Measurements from ENCODE around the gene BNC2. TPM values are rescaled to one million over a fixed set of nuclear protein-coding genes. Genes with fewer than 3 reads are reported as not detected.

BNC2 gene
- total and polyA plus RNA-seq, 2 of the 13 experiments (the other 11 are each of a cell fraction or from before 2014, with no cell fraction given), result not detected

- ChIA-PET CTCF (ENCODE audit: low intra/inter-chr PET ratio, low total read pairs) (no interaction called here), POLR2A (no interaction called here)
- H3K9ac ChIP-seq (ENCODE audit: insufficient read depth, low read depth, low read length), result no peak overlapping the region
- no peak overlapping the region for H3K27ac ChIP-seq (ENCODE audit: extremely low read length, insufficient read depth, low read length)
- DNase-seq (ENCODE audit: low spot score) (no peak), FAIRE-seq (no peak), ATAC-seq (peak; percentile 36; the same call in 1 of the 3 replicates)
- in situ Hi-C loops (cut with HindIII; ENCODE audit: extremely low pct_ligation_motif_present, low pct_unique_long_range_greater_than_20kb) (no loop called here), intact Hi-C loops (cut with micrococcal nuclease; ENCODE audit: unreplicated experiment) (no loop called here)
- H3K4me2 ChIP-seq (ENCODE audit: low read depth, low read length), result no peak overlapping the region
- H3K4me3 ChIP-seq (replicated peaks in 1 of 3; ENCODE audit: insufficient read depth in 1 of 3, low read depth in 2 of 3, low read length in 3 of 3), result no peak overlapping the region
- TF ChIP-seq EZH2 (conservative IDR thresholded peaks at IDR 0.05; ENCODE audit: low read depth, low read length) (no peak), YEATS2 (CRISPR knock-in tag; IDR thresholded peaks at IDR 0.05; ENCODE audit: borderline replicate concordance) (no peak), PPARG (CRISPR knock-in tag; conservative IDR thresholded peaks at IDR 0.05) (no peak), ZNF329 (CRISPR knock-in tag; IDR thresholded peaks at IDR 0.05; ENCODE audit: low read depth) (no peak), POLR2A (IDR thresholded peaks at IDR 0.05; ENCODE audit: insufficient read depth in 1 of 2, low read depth in 2 of 2, low read length in 2 of 2) (no peak)
- no peaks in the 10 kb centered on the region for H3K4me1 ChIP-seq (ENCODE audit: insufficient read depth, low read length)
- no peak overlapping the region for H2AFZ ChIP-seq (ENCODE audit: low read length)
- no peaks in the 10 kb centered on the region for H3K9me3 ChIP-seq (ENCODE audit: low read length)
- H3K79me2 ChIP-seq (ENCODE audit: insufficient read depth, low read length), result no peaks in the 10 kb centered on the region
- WGBS (ENCODE audit: low lambda C conversion rate), result 50% methylated on average over 2 of the region's 2 CpGs
- H3K36me3 ChIP-seq (replicated peaks in 1 of 2; ENCODE audit: control insufficient read depth in 1 of 2, insufficient read depth in 2 of 2, low read length in 2 of 2), result no peaks in the 10 kb centered on the region
- H4K20me1 ChIP-seq (ENCODE audit: insufficient read depth, low read length), result no peaks in the 10 kb centered on the region
- no peaks in the 10 kb centered on the region for H3K27me3 ChIP-seq (ENCODE audit: control insufficient read depth in 1 of 2, insufficient read depth in 2 of 2, low read length in 2 of 2)
- BruUV-seq (replicated peaks), result no TSS peak
Observed at GRCh38 chr9:16640649-16641048, 229.8 kb downstream of the BNC2 start.

GRCh38 chr9:16639644-16640043 is 230.8 kb downstream of the BNC2 start:
- H3K27ac ChIP-seq (ENCODE audit: extremely low read length, insufficient read depth, low read length), result no peak overlapping the region
- no peaks in the 10 kb centered on the region for H3K27me3 ChIP-seq (ENCODE audit: control insufficient read depth in 1 of 2, insufficient read depth in 2 of 2, low read length in 2 of 2)
- ATAC-seq (no peak), FAIRE-seq (no peak), DNase-seq (ENCODE audit: low spot score) (no peak)
- ChIA-PET CTCF (ENCODE audit: low intra/inter-chr PET ratio, low total read pairs) (no interaction called here), POLR2A (no interaction called here)
- H2AFZ ChIP-seq (ENCODE audit: low read length), result no peak overlapping the region
- in situ Hi-C loops (cut with HindIII; ENCODE audit: extremely low pct_ligation_motif_present, low pct_unique_long_range_greater_than_20kb) (no loop called here), intact Hi-C loops (cut with micrococcal nuclease; ENCODE audit: unreplicated experiment) (no loop called here)
- H3K9ac ChIP-seq (ENCODE audit: insufficient read depth, low read depth, low read length), result no peak overlapping the region
- H3K9me3 ChIP-seq (ENCODE audit: low read length), result no peaks in the 10 kb centered on the region
- no peaks in the 10 kb centered on the region for H4K20me1 ChIP-seq (ENCODE audit: insufficient read depth, low read length)
- H3K36me3 ChIP-seq (replicated peaks in 1 of 2; ENCODE audit: control insufficient read depth in 1 of 2, insufficient read depth in 2 of 2, low read length in 2 of 2), result no peaks in the 10 kb centered on the region
- H3K4me1 ChIP-seq (ENCODE audit: insufficient read depth, low read length), result no peaks in the 10 kb centered on the region
- WGBS (ENCODE audit: low lambda C conversion rate), result 51% methylated on average over 4 of the region's 4 CpGs
- H3K79me2 ChIP-seq (ENCODE audit: insufficient read depth, low read length), result no peaks in the 10 kb centered on the region
- no peak overlapping the region for H3K4me2 ChIP-seq (ENCODE audit: low read depth, low read length)
- H3K4me3 ChIP-seq (replicated peaks in 1 of 3; ENCODE audit: insufficient read depth in 1 of 3, low read depth in 2 of 3, low read length in 3 of 3), result no peak overlapping the region
- no TSS peak for BruUV-seq (replicated peaks)
- TF ChIP-seq, protein P1, sequence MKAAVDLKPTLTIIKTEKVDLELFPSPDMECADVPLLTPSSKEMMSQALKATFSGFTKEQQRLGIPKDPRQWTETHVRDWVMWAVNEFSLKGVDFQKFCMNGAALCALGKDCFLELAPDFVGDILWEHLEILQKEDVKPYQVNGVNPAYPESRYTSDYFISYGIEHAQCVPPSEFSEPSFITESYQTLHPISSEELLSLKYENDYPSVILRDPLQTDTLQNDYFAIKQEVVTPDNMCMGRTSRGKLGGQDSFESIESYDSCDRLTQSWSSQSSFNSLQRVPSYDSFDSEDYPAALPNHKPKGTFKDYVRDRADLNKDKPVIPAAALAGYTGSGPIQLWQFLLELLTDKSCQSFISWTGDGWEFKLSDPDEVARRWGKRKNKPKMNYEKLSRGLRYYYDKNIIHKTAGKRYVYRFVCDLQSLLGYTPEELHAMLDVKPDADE (CRISPR knock-in tag; IDR thresholded peaks at IDR 0.05), result no peak
- TF ChIP-seq ZSCAN31 (CRISPR knock-in tag; IDR thresholded peaks at IDR 0.05; ENCODE audit: low read depth) (no peak), EZH2 (conservative IDR thresholded peaks at IDR 0.05; ENCODE audit: low read depth, low read length) (no peak), TBP (CRISPR knock-in tag; IDR thresholded peaks at IDR 0.05) (no peak), ZNF556 (CRISPR knock-in tag; IDR thresholded peaks at IDR 0.05; ENCODE audit: borderline replicate concordance) (no peak), NCOA1 (CRISPR knock-in tag; IDR thresholded peaks at IDR 0.05) (no peak), MEF2D (CRISPR knock-in tag; IDR thresholded peaks at IDR 0.05) (no peak)
- TF ChIP-seq, protein P2, sequence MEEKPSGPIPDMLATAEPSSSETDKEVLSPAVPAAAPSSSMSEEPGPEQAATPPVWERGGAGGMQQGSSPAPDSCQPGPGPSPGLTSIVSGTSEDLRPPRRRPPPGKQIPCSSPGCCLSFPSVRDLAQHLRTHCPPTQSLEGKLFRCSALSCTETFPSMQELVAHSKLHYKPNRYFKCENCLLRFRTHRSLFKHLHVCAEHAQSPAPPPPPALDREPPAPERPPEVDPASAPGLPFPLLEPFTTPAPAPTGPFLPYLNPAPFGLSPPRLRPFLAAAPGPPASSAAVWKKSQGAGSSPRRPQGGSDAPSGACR (CRISPR knock-in tag; IDR thresholded peaks at IDR 0.05), result no peak
- TF ChIP-seq, protein P3, sequence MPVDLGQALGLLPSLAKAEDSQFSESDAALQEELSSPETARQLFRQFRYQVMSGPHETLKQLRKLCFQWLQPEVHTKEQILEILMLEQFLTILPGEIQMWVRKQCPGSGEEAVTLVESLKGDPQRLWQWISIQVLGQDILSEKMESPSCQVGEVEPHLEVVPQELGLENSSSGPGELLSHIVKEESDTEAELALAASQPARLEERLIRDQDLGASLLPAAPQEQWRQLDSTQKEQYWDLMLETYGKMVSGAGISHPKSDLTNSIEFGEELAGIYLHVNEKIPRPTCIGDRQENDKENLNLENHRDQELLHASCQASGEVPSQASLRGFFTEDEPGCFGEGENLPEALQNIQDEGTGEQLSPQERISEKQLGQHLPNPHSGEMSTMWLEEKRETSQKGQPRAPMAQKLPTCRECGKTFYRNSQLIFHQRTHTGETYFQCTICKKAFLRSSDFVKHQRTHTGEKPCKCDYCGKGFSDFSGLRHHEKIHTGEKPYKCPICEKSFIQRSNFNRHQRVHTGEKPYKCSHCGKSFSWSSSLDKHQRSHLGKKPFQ (CRISPR knock-in tag; IDR thresholded peaks at IDR 0.05; ENCODE audit: insufficient replicate concordance), result no peak
- TF ChIP-seq, protein P4, sequence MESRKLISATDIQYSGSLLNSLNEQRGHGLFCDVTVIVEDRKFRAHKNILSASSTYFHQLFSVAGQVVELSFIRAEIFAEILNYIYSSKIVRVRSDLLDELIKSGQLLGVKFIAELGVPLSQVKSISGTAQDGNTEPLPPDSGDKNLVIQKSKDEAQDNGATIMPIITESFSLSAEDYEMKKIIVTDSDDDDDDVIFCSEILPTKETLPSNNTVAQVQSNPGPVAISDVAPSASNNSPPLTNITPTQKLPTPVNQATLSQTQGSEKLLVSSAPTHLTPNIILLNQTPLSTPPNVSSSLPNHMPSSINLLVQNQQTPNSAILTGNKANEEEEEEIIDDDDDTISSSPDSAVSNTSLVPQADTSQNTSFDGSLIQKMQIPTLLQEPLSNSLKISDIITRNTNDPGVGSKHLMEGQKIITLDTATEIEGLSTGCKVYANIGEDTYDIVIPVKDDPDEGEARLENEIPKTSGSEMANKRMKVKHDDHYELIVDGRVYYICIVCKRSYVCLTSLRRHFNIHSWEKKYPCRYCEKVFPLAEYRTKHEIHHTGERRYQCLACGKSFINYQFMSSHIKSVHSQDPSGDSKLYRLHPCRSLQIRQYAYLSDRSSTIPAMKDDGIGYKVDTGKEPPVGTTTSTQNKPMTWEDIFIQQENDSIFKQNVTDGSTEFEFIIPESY (CRISPR knock-in tag; IDR thresholded peaks at IDR 0.05), result no peak
